Aorta (tissue), 5 donors: Measurements from ENCODE around the gene UCN2. TPM values are rescaled to one million over a fixed set of nuclear protein-coding genes. Genes with fewer than 3 reads are reported as not detected.
A peak's percentile ranks its signal among the peaks of the same experiment; 100 is the strongest.

Source experiments
- ATAC-seq: fragments of 200-7000 bp; cut with Tn5 transposase; one replicate; pipeline ENCODE4 v1.9.1; 2022; ENCODE audit warnings: moderate library complexity; ENCODE audit not compliant: low FRiP score
- DNase-seq, 2 donors: peaks; one replicate each; pipeline ENCODE4 v3.0.0-alpha.2; 2020
- H3K27ac ChIP-seq, 2 donors: one replicate each; pipeline ENCODE4 v1.5.1; 2013; ENCODE audit warnings: low read length in 2 of 2, mild to moderate bottlenecking in 2 of 2, moderate library complexity in 2 of 2, control low read depth in 1 of 2, inconsistent platforms in 1 of 2, low read depth in 1 of 2
- H3K27me3 ChIP-seq, 2 donors: one replicate each; pipeline ENCODE4 v1.6.1; 2013; ENCODE audit warnings: control low read depth in 1 of 2, low read length in 1 of 2, mild to moderate bottlenecking in 1 of 2, moderate library complexity in 1 of 2; ENCODE audit not compliant: insufficient read depth in 2 of 2, control insufficient read depth in 1 of 2
- H3K36me3 ChIP-seq, 2 donors: one replicate each; pipeline ENCODE4 v1.6.1; 2013; ENCODE audit warnings: control low read depth in 1 of 2, low read length in 1 of 2, mild to moderate bottlenecking in 1 of 2; ENCODE audit not compliant: insufficient read depth in 2 of 2, control insufficient read depth in 1 of 2
- H3K4me1 ChIP-seq, 2 donors: one replicate each; pipeline ENCODE4 v1.6.1; 2013; ENCODE audit warnings: low read length in 2 of 2, control low read depth in 1 of 2, mild to moderate bottlenecking in 1 of 2, moderate library complexity in 1 of 2; ENCODE audit not compliant: insufficient read depth in 2 of 2, control insufficient read depth in 1 of 2
- H3K4me3 ChIP-seq, 2 donors: one replicate each; pipeline ENCODE4 v1.5.1; 2013; ENCODE audit warnings: low read length in 2 of 2, control low read depth in 1 of 2, mild to moderate bottlenecking in 1 of 2
- H3K9me3 ChIP-seq: one replicate; pipeline ENCODE4 v1.6.1; 2013; ENCODE audit warnings: mild to moderate bottlenecking, low read length; ENCODE audit not compliant: control insufficient read depth
- WGBS, 2 donors: extraction: QIAGEN DNeasy Blood & Tissue Kit; methylation state at CpG; one replicate each; pipeline ENCODE4 v1.1.7; 2013; 5-methylcytosine and 5-hydroxymethylcytosine counted together
- intact Hi-C, 2 donors: fragments of 100-400 bp; cut with DNase I; formaldehyde crosslinking; loops; one replicate each; pipeline versions ENCODE4 v1.14.2 to v1.15.0; 2022
- polyA plus RNA-seq, 2 donors: library from polyadenylated mRNA; stranded (reverse); fragments of 200-250 nt; gene quantifications; one replicate each; pipeline ENCODE4 v1.2.3, GENCODE V29; 2013
- total RNA-seq, 2 donors: library from RNA; stranded (reverse); fragmentation: NEBNext Ultra II Directional; extraction: Animal tissue kit (Norgen Biotek cat#: 25700); gene quantifications; one replicate each; pipeline ENCODE4 v1.2.1, GENCODE V29; 2021
- donor health status: healthy with polysubstance abuse.
- donor health status: Bipolar disorder and iron deficiency.
- donor health status: DM: no; HTN: no; CAD: no.
- donor health status: DM: no; HTN: no; CAD: no.
- donor health status: DM: yes; HTN: yes; CAD: no.

Gene UCN2
- total and polyA plus RNA-seq, 4 donors, result 0.24 to 6.8 TPM; not detected in 2

DNA sequence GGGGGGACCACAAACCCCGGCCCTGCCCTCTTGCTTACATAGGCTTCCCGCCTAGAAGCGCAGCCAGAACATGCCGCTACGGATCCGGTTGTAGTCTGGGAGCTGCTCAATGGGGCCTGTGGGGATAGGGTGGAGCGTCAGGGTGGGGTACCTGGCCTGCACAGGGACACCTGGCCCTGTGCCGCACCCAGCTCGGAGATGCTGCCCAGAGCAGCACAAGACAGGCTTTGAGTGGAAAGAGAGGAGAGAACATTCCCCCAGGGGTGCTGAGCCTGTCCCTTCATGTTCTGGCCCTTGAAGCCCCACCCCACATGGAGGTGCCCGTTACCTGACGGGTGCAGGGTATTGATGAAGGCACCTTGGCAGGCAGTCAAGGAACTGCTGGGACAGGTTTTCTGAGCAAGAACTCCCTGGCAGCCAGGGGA lies 35.5 kb upstream of the UCN2 start:
- intact Hi-C loops, result loop anchor here (5.0 kb wide), 2 partner anchors 38 to 42 kb away; partner anchors contain the start of genes PFKFB4 (in 1 of the 2) and SLC26A6 (in 1 of the 2)
- Histone ChIP-seq H3K27me3 (no peaks in the 10 kb centered on the region), H3K36me3 (peaks cover 0 to 18% of the 10 kb centered on the region in 2 donors), H3K4me1 (no peaks in the 10 kb centered on the region), H3K9me3 (no peaks in the 10 kb centered on the region), H3K4me3 (no peak overlapping the region), H3K27ac (peak overlapping the region; percentile 70 to 80)
- 19% methylated on average over 11 of the region's 11 CpGs for WGBS, 2 donors
- DNase-seq (no peak), ATAC-seq (no peak)

DNA sequence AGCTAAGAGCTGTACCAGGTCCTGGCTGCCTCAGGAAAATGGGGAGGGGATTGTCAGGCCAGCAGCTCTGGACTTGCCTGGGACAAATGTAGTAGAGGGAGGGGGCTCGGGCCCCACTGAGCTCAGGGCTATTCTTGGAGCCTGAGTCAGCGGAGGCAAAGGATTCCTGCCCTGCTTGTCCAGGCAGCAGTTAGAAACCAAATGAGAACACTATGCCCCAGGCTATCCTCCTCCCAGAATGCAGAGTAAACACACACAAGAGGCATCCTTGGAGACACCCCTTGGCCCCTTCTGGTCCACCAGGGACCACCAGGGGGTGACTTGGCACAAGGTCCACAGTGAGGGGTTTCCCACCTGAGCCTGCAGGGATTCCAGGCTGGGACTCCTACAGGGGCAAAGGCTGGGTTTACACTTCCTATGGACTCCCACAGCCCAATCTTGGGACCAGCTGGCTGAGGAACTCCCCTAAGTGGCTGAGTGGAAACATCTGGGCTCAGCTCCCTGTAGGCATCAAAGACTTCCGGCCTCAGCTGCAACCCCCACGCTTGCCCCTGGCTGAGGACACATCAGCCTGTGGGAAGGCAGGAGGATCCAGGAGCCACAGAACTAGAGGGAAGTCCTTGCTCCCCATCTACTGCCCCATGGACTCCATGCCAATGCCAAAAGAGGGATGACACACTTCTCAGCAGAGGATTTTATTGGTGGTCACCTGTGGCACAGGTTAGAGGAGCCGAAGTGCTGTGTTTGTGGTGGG lies 34.9 kb upstream of the UCN2 start:
- H3K4me3 ChIP-seq, result no peak overlapping the region
- DNase-seq (peak; percentile 78 to 91), ATAC-seq (peak; percentile 74)
- no peaks in the 10 kb centered on the region for H3K9me3 ChIP-seq
- H3K27me3 ChIP-seq, result no peaks in the 10 kb centered on the region
- no peaks in the 10 kb centered on the region for H3K4me1 ChIP-seq
- H3K27ac ChIP-seq, result peak overlapping the region; percentile 80 to 81
- WGBS, 2 donors, result 4 to 5% methylated on average over 5 of the region's 5 CpGs
- intact Hi-C loops, result loop anchor here (5.0 kb wide), 2 partner anchors 39 to 41 kb away; partner anchors contain the start of genes PFKFB4 (in 1 of the 2) and SLC26A6 (in 1 of the 2)
- peaks cover 0 to 17% of the 10 kb centered on the region in 2 donors for H3K36me3 ChIP-seq

DNA sequence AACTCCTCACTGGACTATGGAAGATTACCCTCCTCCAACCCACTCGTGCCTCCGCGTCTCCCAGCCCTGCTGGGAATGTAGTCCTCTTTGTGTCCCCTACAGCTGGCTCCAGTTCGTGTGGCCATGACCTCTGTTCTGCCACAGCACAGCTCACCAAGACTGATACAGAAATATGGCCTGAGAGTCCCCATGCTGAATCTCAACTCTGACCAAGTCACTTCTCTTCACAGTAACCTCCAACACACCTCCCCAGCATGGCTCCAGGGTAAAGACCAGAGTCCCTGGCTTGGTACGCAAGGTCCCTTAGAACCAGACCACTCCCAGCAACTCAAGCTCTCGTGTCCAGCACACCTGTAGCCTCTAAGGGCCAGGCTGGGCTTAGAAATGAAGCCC lies 33.8 kb upstream of the UCN2 start:
- Histone ChIP-seq H3K27ac (peak overlapping the region; percentile 71 to 81), H3K27me3 (no peaks in the 10 kb centered on the region), H3K4me3 (no peak overlapping the region), H3K4me1 (no peaks in the 10 kb centered on the region), H3K9me3 (no peaks in the 10 kb centered on the region), H3K36me3 (peaks cover 0 to 10% of the 10 kb centered on the region in 2 donors)
- ATAC-seq, result no peak
- WGBS, 2 donors, result 85 to 88% methylated on average over 6 of the region's 6 CpGs
- intact Hi-C loops, result loop anchor here (2.0 to 5.0 kb wide), 3 partner anchors 37 to 40 kb away; partner anchors contain the start of genes PFKFB4 (in 1 of the 2) and SLC26A6 (in 1 of the 2)
- DNase-seq, result no peak

DNA sequence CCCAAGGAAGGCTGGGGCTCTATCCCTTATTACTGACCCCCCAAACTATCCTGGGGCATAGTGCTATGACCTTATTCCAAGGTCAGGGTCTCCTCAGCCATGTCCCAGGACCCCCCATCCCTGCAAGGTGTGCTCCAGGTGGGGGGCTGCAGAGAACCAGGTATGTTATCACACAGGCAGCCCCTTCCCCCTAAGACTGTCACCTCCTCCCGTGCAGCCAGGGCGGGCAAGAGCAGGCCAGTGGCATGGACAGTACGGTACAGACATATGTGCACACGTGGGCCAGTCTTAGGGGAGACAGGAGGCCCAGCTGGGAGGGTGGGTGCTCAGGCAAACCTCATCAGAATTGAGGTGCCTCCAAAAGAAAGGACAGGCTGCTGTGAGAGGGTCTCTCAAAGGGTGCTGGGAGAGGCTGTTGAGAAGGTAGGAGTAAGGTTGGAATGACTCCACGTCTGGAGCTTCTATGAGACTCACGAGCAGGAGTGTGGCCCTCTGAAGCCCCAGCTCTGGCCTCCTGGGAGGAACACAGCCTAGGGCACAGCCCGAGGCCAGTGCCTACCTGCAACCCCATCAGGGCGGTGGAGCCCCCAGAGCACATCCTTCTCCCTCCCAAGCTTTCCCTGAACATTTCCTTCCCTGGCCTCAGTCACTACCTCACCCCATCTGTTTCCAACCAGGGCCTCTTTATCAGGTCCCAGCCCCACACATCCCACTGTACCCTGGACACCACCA lies 33.3 kb upstream of the UCN2 start:
- H3K4me3 ChIP-seq, result no peak overlapping the region
- H3K27ac ChIP-seq, result peak overlapping the region in 1 of 2 donors; percentile 22
- 81% methylated on average over 8 of the region's 8 CpGs for WGBS, 2 donors
- H3K27me3 ChIP-seq, result no peaks in the 10 kb centered on the region
- ATAC-seq, result no peak
- H3K9me3 ChIP-seq, result no peaks in the 10 kb centered on the region
- no peak for DNase-seq
- H3K36me3 ChIP-seq, result peaks cover 0 to 10% of the 10 kb centered on the region in 2 donors
- intact Hi-C loops, result loop anchor here (2.0 to 5.0 kb wide), 3 partner anchors 36 to 40 kb away; partner anchors contain the start of genes PFKFB4 (in 1 of the 2) and SLC26A6 (in 1 of the 2)
- H3K4me1 ChIP-seq, result no peaks in the 10 kb centered on the region

DNA sequence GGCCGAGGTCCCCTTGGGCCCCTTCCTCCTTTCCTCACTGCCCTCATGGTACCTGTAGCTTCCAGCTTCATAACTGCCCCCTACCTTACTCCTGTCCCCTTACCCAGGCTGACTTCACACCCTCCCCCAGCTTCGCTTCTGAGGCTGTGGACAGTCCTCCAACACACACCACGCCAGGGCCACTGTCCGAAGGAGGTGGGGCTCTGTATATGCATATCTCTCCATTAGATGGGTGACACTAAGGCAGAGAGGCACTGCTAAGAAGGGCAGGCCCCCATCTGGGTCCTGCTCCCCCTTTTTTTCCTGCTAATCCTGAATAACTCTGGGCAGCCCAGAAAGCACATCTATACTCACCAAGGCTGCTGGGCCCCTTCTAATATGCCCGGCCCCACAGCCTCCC lies 32.6 kb upstream of the UCN2 start:
- Histone ChIP-seq H3K4me3 (no peak overlapping the region), H3K9me3 (no peaks in the 10 kb centered on the region), H3K27ac (no peak overlapping the region), H3K36me3 (peaks cover 0 to 5% of the 10 kb centered on the region in 2 donors), H3K4me1 (no peaks in the 10 kb centered on the region), H3K27me3 (no peaks in the 10 kb centered on the region)
- 78 to 86% methylated on average over 5 of the region's 5 CpGs for WGBS, 2 donors
- DNase-seq (no peak), ATAC-seq (no peak)
- intact Hi-C loops, result loop anchor here (2.0 to 5.0 kb wide), 3 partner anchors 35 to 41 kb away; partner anchors contain the start of genes PFKFB4 (in 1 of the 2) and SLC26A6 (in 1 of the 2)

DNA sequence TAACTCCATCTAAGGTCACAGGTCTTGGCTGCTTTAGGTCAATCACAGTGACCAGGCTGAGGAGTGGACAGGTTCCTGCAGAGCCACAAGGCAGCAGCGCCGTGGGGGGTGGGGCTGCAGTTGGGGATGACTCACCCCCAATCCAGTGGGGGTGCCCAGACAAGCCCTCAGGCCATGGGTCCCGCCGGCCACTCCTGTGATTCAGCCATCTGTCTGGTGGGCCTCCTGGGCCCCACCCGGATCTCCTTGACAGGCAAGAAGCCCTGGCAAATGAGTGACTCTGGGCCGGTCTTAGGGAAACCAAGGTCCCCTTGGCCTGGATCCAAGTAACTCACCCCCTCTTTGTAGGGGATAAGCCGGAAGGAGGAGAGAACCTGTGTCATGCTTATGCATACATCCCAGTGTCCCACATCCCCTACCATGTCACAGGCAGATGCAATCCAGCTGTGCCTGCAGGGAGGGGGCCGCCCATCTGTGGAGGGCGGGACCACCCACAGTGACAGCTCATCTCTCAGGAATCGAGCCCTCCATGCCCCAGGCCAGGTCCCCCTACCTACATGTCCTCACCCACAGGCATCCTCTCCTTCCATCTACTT lies 32.0 kb upstream of the UCN2 start:
- H3K4me3 ChIP-seq, result no peak overlapping the region
- 42 to 47% methylated on average over 10 of the region's 10 CpGs for WGBS, 2 donors
- no peaks in the 10 kb centered on the region for H3K4me1 ChIP-seq
- ATAC-seq (no peak), DNase-seq (peak; percentile 78 to 89)
- no peak overlapping the region for H3K27ac ChIP-seq
- no peaks in the 10 kb centered on the region for H3K9me3 ChIP-seq
- H3K36me3 ChIP-seq, result peaks cover 0 to under 1% of the 10 kb centered on the region in 2 donors
- intact Hi-C loops, result loop anchor here (2.0 to 5.0 kb wide), 3 partner anchors 35 to 42 kb away; partner anchors contain the start of genes PFKFB4 (in 1 of the 2) and SLC26A6 (in 1 of the 2)
- no peaks in the 10 kb centered on the region for H3K27me3 ChIP-seq

DNA sequence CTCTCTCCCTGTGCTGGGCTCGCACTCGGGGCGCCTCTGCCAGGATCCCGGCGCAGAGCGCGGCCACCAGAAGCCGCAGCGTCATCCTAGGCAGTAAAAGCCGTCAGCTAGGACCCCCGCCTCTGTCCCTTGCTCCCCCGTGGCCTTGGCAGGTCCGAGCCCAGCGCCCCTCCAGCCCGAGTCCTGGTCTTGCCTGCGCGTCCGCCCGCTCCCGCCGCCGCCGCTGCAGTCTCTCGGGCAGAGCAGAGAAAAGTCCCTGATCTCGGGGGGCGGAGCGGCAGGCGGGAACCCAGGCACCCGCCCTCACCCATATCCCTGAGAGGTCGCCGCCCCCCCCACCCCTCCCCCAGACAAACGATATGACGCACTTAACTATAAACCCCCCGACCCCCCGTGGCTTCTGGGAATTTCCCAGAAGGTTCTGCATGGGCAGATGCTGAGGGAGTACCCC lies 31.5 kb upstream of the UCN2 start, which contains the start of gene COL7A1:
Gene COL7A1, minus strand, starts transcription at position 255 of the 451 bp plus-strand sequence. Its CDS starts 170 bp downstream, at position 85.
- no peaks in the 10 kb centered on the region for H3K9me3 ChIP-seq
- H3K4me1 ChIP-seq, result no peaks in the 10 kb centered on the region
- intact Hi-C loops, result loop anchor here (5.0 kb wide), 2 partner anchors 38 to 42 kb away; partner anchors contain the start of genes PFKFB4 (in 1 of the 2) and SLC26A6 (in 1 of the 2)
- H3K27me3 ChIP-seq, result no peaks in the 10 kb centered on the region
- WGBS, 2 donors, result 2 to 4% methylated on average over 28 to 35 of the region's 35 CpGs
- H3K36me3 ChIP-seq, result no peaks in the 10 kb centered on the region
- H3K27ac ChIP-seq, result no peak within 1 kb of the TSS
- peak within 1 kb of the TSS in 1 of 2 donors; percentile 17 for H3K4me3 ChIP-seq
- DNase-seq (no peak), ATAC-seq (no peak)
